Measurements from ENCODE around the gene ADAM12.

GRCh38 chr10:125980521-125981035 is 407.7 kb downstream of the ADAM12 start:
- no peak for TF ChIP-seq CTCF (IDR thresholded peaks at IDR 0.05)
- TF ChIP-seq POLR2A (IDR thresholded peaks at IDR 0.05; ENCODE audit: low read depth), result no peak
- no peak for TF ChIP-seq EP300 (IDR thresholded peaks at IDR 0.05)
- TF ChIP-seq POLR2AphosphoS5 (IDR thresholded peaks at IDR 0.05), result no peak
